LNCAP (cell line): Measurements from ENCODE around the gene ATF7.

ENCODE experiments used
- TF ChIP-seq, protein P1 (sequence below): fragments of 450-650 bp; IDR thresholded peaks from 2 replicates; pipeline ENCODE4 v1.5.1; 2017; ENCODE audit warnings: mild to moderate bottlenecking

Gene ATF7

DNA sequence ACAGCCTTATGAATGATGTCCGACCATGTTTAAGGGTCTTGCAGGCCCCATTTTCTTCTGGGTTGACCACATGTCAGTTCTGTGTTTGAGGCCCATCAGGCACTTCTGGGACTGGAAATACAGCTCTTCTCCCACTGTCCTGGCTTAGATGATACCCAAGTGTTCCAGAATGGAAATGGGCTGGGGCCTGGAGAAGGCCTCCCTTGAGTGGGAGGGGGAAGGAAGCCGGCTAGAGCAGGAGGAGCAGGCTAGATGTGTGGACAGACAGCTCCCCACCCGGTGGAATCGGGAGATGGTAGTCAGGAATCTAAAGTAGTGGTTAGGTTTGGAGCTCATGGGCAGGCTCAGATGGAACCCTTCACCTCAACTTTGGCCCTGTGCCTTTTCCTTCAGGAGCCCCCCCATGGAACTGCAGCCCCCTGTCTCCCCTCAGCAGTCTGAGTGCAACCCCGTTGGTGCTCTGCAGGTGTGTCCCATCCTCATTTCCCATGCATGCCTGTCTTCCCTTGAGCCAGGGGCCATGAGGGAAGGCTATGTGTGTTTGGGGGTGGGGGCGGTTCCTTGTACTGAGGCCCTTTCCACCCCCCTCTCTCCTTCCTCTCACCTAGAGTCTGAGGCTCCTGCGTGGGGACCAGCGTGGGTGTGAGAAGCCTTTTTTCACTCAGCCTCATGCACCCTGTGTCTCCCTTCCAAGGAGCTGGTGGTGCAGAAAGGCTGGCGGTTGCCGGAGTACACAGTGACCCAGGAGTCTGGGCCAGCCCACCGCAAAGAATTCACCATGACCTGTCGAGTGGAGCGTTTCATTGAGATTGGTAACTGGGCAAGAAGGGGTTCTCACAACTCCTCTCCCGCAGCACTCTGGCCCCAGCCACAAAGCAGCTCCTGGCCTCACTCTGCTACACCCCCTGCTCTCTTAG is 121.9 kb downstream of the ATF7 start:
- TF ChIP-seq, protein P1, sequence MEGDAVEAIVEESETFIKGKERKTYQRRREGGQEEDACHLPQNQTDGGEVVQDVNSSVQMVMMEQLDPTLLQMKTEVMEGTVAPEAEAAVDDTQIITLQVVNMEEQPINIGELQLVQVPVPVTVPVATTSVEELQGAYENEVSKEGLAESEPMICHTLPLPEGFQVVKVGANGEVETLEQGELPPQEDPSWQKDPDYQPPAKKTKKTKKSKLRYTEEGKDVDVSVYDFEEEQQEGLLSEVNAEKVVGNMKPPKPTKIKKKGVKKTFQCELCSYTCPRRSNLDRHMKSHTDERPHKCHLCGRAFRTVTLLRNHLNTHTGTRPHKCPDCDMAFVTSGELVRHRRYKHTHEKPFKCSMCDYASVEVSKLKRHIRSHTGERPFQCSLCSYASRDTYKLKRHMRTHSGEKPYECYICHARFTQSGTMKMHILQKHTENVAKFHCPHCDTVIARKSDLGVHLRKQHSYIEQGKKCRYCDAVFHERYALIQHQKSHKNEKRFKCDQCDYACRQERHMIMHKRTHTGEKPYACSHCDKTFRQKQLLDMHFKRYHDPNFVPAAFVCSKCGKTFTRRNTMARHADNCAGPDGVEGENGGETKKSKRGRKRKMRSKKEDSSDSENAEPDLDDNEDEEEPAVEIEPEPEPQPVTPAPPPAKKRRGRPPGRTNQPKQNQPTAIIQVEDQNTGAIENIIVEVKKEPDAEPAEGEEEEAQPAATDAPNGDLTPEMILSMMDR: no peak

DNA sequence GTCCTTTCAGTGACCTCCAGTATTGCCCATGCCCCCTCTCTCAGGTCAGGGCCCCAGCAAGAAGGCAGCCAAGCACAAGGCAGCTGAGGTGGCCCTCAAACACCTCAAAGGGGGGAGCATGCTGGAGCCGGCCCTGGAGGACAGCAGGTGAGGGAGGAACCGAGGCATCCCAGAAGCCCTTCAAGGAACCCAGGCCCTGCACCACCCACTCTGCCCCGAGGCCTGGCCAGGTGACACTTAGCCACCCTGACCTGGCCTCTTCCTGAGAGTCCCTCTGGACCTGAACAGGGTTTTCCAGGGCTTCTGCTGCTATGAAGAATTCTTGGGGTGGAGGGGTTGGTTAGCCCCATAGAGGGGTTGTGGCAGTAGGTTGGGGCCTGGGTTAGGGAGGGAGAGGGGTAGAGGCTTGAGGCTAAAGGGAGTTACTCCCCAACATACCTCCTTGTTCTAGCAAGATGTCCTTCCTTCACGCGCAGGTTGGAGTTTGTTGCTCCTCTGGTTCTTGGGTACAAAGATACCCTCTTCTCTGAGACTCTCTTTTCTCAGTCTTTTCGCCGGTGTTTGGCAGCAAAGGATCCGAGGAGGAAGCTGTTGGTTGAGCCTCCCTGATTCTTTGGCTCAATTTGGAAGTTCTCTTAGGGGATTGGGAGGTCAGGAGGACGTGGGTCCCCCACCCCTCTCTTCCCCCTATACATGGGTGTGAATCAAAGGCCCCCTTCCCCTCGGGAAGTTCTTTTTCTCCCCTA is 123.0 kb downstream of the ATF7 start:
- TF ChIP-seq, protein P1: no peak

DNA sequence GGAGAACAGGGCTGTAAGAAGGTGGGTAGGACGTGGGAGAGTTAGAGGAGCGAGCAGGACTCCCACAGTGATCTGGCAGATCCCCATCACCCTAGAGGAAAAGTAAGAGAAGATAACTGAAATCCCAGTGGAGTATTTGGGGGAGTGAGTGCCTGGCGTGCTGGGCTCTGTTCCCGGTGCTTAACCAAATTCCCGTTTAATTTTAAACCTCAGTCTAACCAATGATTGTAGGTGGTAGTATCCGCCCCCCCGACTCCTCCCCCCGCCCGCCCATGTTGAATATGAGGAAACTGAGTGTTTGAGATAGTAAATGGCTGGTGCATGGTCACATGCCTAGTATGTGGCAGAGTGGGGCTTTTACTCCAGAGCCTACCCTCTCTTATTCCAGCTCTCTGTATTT is 123.9 kb downstream of the ATF7 start:
- TF ChIP-seq, protein P1: no peak

DNA sequence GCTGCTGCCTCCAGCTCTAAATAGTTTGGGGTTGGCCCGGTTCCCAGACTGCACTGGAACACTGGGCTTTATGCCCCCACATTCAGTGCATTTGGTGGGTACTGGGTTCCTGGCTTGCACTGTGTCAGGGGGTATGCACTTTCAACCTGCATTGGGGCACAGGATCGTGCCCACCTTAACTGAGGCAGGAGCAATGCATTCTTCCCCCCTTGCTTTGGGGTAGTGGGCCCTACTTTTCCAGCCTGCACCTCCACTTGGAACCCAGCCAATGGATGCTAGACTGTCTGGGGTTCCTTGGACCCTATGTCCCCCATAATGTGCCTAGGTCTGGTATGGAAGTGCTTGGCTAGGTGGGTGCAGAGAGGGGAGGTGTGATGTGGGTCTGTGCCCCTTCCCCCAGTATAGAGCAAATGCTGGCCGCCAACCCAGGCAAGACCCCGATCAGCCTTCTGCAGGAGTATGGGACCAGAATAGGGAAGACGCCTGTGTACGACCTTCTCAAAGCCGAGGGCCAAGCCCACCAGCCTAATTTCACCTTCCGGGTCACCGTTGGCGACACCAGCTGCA is 124.5 kb downstream of the ATF7 start:
- TF ChIP-seq, protein P1: no peak

DNA sequence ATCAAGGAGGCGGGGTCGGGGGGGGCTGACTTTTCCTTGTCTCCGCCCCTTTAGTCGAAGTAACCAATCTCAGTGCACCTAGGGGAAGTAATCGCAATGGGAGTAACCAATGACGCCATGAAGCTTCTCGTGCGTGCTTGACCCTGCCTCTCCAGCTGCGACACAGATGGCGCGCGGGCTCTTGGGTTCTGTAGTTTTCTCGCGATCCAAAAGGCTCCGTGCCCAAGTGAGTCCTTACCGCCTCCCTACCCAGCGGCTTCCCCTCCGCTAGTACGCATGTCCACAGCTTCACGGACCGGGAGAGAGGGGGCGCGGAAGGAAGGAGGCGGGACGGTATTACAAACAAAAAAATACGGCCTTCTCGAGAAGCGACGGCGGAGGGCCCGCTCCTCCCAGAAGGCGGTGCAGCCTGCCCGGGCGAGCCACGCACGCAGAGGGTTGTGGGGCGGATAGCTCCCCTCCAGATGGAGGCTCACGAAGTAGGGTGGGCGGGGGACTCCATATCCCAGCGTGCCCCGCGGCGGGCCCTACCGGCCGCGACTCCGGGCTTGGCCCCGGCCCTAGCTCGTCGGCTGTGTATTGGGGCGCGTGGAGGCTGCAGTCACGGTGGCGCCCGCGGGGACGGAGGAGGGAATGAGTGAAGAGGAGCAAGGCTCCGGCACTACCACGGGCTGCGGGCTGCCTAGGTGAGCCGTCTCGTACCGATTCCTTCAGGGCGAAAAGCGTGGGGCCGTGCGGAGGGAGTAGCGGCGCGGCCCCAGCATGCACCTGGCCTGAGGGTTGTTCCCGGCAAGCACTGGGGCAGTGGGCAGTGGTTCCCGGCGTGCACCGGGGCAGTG is 125.2 kb downstream of the ATF7 start, which contains the start of gene TARBP2:
TSS of gene TARBP2 (plus strand) at position 508 of the 839 bp plus-strand sequence. CDS start at position 634, 126 bp downstream.
- TF ChIP-seq, protein P1: no peak

DNA sequence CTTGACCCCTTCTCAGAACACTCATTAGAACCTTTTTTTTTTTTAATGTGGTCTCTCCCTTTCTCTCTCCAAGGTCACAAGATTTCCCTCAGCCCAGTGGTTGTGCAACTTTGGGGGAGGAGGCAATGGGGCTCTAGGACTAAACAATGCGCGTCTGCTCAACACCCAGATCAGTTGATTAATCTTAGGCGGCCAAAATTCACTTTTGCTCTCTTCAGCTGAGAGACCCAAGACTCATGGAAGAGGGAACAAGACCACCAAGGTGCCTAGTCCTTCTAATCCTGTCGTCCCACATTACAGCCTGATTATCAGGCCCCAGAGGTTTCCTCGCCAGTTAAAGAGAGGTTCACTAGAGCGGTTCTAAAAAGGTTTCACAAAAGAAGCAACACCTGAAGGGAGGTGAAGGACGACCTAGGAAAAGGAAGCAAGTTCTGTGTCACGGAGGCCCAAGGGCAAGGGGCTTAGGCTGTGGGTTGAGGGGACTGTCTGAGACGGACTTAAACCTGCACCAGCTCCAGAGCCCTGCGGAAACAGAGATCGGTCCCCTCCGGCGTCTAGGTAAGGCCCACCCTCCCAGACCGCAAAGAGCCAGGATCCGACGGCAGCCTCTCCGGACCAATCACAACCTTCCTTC is 125.9 kb downstream of the ATF7 start:
- TF ChIP-seq, protein P1: no peak
